GM12878 (cell line): ENCODE measurements around the gene RAB44. TPM values are rescaled to one million over a fixed set of nuclear protein-coding genes. Genes with fewer than 3 reads are reported as not detected.

ENCODE experiments used
- ATF7 ChIP-seq: fragments of 450-650 bp; IDR thresholded peaks from 2 replicates; pipeline ENCODE4 v1.6.1; 2016; ENCODE audit warnings: low read depth, mild to moderate bottlenecking
- BACH1 ChIP-seq: fragments of 450-650 bp; IDR thresholded peaks from 2 replicates; pipeline ENCODE4 v1.6.1; 2017; ENCODE audit warnings: mild to moderate bottlenecking, borderline replicate concordance
- CREM ChIP-seq: IDR thresholded peaks from 2 replicates; pipeline ENCODE4 v1.6.1; 2014; ENCODE audit warnings: antibody characterized with exemption, low read depth
- EP300 ChIP-seq, 2 experiments: fragments of 150-350 bp in 1 of 2; IDR thresholded peaks; 2 replicates each; pipeline ENCODE4 v1.6.1; 2011 to 2012; ENCODE audit warnings: low read depth in 2 of 2, low read length in 2 of 2, borderline replicate concordance in 1 of 2, improper control_type of control experiment in 1 of 2, inconsistent platforms in 1 of 2; ENCODE audit not compliant: control insufficient read depth in 1 of 2
- ETV6 ChIP-seq, 2 experiments: fragments of 450-650 bp in 1 of 2; IDR thresholded peaks in 1 of 2; conservative IDR thresholded peaks in 1 of 2; 2 replicates each; pipeline ENCODE4 v1.6.1; 2014; ENCODE audit warnings: antibody characterized with exemption in 1 of 2, borderline replicate concordance in 1 of 2, low read depth in 1 of 2, mild to moderate bottlenecking in 1 of 2, moderate library complexity in 1 of 2
- FOXM1 ChIP-seq: IDR thresholded peaks from 2 replicates; pipeline ENCODE4 v1.6.1; 2012; ENCODE audit warnings: low read depth, mild to moderate bottlenecking, inconsistent platforms, low read length, moderate library complexity
- GATAD2B ChIP-seq: fragments of 450-650 bp; conservative IDR thresholded peaks from 2 replicates; pipeline ENCODE4 v1.6.1; 2017; ENCODE audit warnings: low read depth, mild to moderate bottlenecking, moderate library complexity
- HDGF ChIP-seq: fragments of 450-650 bp; IDR thresholded peaks from 2 replicates; pipeline ENCODE4 v1.6.1; 2016; ENCODE audit warnings: antibody characterized with exemption
- IKZF2 ChIP-seq, 2 experiments: fragments of 450-650 bp; IDR thresholded peaks; 2 replicates each; pipeline ENCODE4 v1.6.1; 2017; ENCODE audit warnings: mild to moderate bottlenecking in 2 of 2, moderate library complexity in 2 of 2
- IRF5 ChIP-seq: fragments of 450-650 bp; IDR thresholded peaks from 2 replicates; pipeline ENCODE4 v1.6.1; 2017; ENCODE audit warnings: borderline replicate concordance
- KAT2A ChIP-seq: conservative IDR thresholded peaks from 2 replicates; pipeline ENCODE4 v1.6.1; 2011; ENCODE audit warnings: low read depth, low read length; ENCODE audit not compliant: control insufficient read depth
- MXI1 ChIP-seq: fragments of 150-350 bp; IDR thresholded peaks from 2 replicates; pipeline ENCODE4 v1.6.1; 2011; ENCODE audit warnings: low read depth, mild to moderate bottlenecking, inconsistent platforms, low read length, improper control_type of control experiment
- MYB ChIP-seq: fragments of 150-350 bp; IDR thresholded peaks from 2 replicates; pipeline ENCODE4 v1.6.1; 2014; ENCODE audit warnings: mild to moderate bottlenecking, low read depth, low read length, borderline replicate concordance
- NR2C1 ChIP-seq: fragments of 450-650 bp; IDR thresholded peaks from 2 replicates; pipeline ENCODE4 v1.6.1; 2017; ENCODE audit warnings: antibody characterized with exemption, mild to moderate bottlenecking, moderate library complexity
- NR2F1 ChIP-seq: fragments of 450-650 bp; conservative IDR thresholded peaks from 2 replicates; pipeline ENCODE4 v1.6.1; 2017; ENCODE audit warnings: mild to moderate bottlenecking
- PAX5 ChIP-seq: IDR thresholded peaks from 2 replicates; pipeline ENCODE4 v1.6.1; 2011; ENCODE audit warnings: low read depth, low read length, borderline replicate concordance
- PBX3 ChIP-seq: IDR thresholded peaks from 2 replicates; pipeline ENCODE4 v1.6.1; 2011; ENCODE audit warnings: mild to moderate bottlenecking, low read depth, low read length, moderate library complexity; ENCODE audit not compliant: insufficient replicate concordance
- PKNOX1 ChIP-seq: fragments of 450-650 bp; IDR thresholded peaks from 2 replicates; pipeline ENCODE4 v1.6.1; 2016; ENCODE audit warnings: mild to moderate bottlenecking
- RELB ChIP-seq: fragments of 450-650 bp; IDR thresholded peaks from 2 replicates; pipeline ENCODE4 v1.6.1; 2017; ENCODE audit warnings: low read depth, mild to moderate bottlenecking, moderate library complexity
- RUNX3 ChIP-seq: IDR thresholded peaks from 2 replicates; pipeline ENCODE4 v1.6.1; 2012; ENCODE audit warnings: low read length, inconsistent platforms
- SIX5 ChIP-seq: IDR thresholded peaks from 2 replicates; pipeline ENCODE4 v1.6.1; 2011; ENCODE audit warnings: mild to moderate bottlenecking, low read depth, low read length, moderate library complexity; ENCODE audit not compliant: severe bottlenecking
- SMARCA5 ChIP-seq: fragments of 450-650 bp; IDR thresholded peaks from 2 replicates; pipeline ENCODE4 v1.6.1; 2017; ENCODE audit warnings: mild to moderate bottlenecking
- SP1 ChIP-seq: IDR thresholded peaks from one replicate; pipeline ENCODE4 v1.6.1; 2011; ENCODE audit warnings: low read depth, low read length
- SREBF2 ChIP-seq: IDR thresholded peaks from 2 replicates; pipeline ENCODE4 v1.6.1; 2012; ENCODE audit warnings: mild to moderate bottlenecking, low read length
- TBL1XR1 ChIP-seq: IDR thresholded peaks from 2 replicates; pipeline ENCODE4 v1.6.1; 2012; ENCODE audit warnings: low read depth, low read length, improper control_type of control experiment
- TCF12 ChIP-seq: IDR thresholded peaks from 2 replicates; pipeline ENCODE4 v1.6.1; 2011; ENCODE audit warnings: low read depth, mild to moderate bottlenecking, low read length
- ZZZ3 ChIP-seq: IDR thresholded peaks from 2 replicates; pipeline ENCODE4 v1.6.1; 2011; ENCODE audit warnings: low read depth; ENCODE audit not compliant: control insufficient read depth, insufficient read length
- polyA plus RNA-seq, 11 experiments: library from polyadenylated mRNA; depleted of rRNA in 4 of 11; unstranded in 6 of 11; stranded (reverse) in 5 of 11; fragments of >200 nt; fragmentation: Nextera tagmentation in 4 of 11; fragmentation: Illumina TruSeq in 1 of 11; extraction: Ambion mirVana in 4 of 11; extraction: Trizol in 1 of 11; gene quantifications; 1 replicate in 1 of 11; 2 replicates in 10 of 11; pipeline versions ENCODE4 v1.2.1 to v1.2.3, GENCODE V29; 2011 to 2016; ENCODE audit warnings: inconsistent platforms in 2 of 11, missing spikeins in 2 of 11, low read depth in 1 of 11
- total RNA-seq, 4 experiments: library from RNA; depleted of rRNA in 3 of 4; stranded (reverse); fragments of >200 nt in 3 of 4; fragmentation: Illumina TruSeq in 1 of 4; extraction: Trizol in 1 of 4; gene quantifications; 2 replicates each; pipeline versions ENCODE4 v1.2.1 to v1.2.3, GENCODE V29; 2013 to 2021

Gene RAB44
- total and polyA plus RNA-seq, 10 of the 15 experiments (the other 5 are each of a cell fraction or from before 2014, with no cell fraction given): 0.01 to 0.08 (median 0.05) TPM; not detected in 2

- TF ChIP-seq RUNX3: peak; percentile 74
- TF ChIP-seq TBL1XR1: peak; percentile 42; the same call in 1 of the 2 replicates
- TF ChIP-seq IKZF2 (IDR thresholded peaks at IDR 0.05): peak; percentile 86 to 93
- peak; percentile 42; the same call in 1 of the 2 replicates for TF ChIP-seq CREM
- peak; percentile 2 for TF ChIP-seq PBX3
- TF ChIP-seq MYB: no peak
- peak; percentile 35; the same call in 1 of the 2 replicates for TF ChIP-seq NR2C1
- peak in 1 of 2 experiments; percentile 79; a peak in 2 of 4 replicates for TF ChIP-seq ETV6 (conservative IDR thresholded peaks at IDR 0.05 in 1 of 2, IDR thresholded peaks at IDR 0.05 in 1 of 2; ENCODE audit: borderline replicate concordance in 1 of 2, low read depth in 1 of 2)
- peak; percentile 47; the same call in 1 of the 2 replicates for TF ChIP-seq SMARCA5
- TF ChIP-seq ATF7: peak; percentile 51; the same call in 1 of the 2 replicates
- no peak for TF ChIP-seq FOXM1
- TF ChIP-seq BACH1: no peak
- no peak for TF ChIP-seq SP1
- peak; percentile 83 for TF ChIP-seq GATAD2B
- peak; percentile 95 for TF ChIP-seq NR2F1
- peak; percentile 86 for TF ChIP-seq PAX5
- TF ChIP-seq EP300 (IDR thresholded peaks at IDR 0.05; ENCODE audit: borderline replicate concordance in 1 of 2, control insufficient read depth in 1 of 2, low read depth in 2 of 2, low read length in 2 of 2): peak; percentile 54 to 62; a peak in 3 of 4 replicates
- no peak for TF ChIP-seq KAT2A
- no peak for TF ChIP-seq SREBF2
- peak; percentile 68; the same call in 1 of the 2 replicates for TF ChIP-seq PKNOX1
- no peak for TF ChIP-seq SIX5
- TF ChIP-seq ZZZ3: no peak
- no peak for TF ChIP-seq IRF5
- TF ChIP-seq HDGF: no peak
- TF ChIP-seq TCF12: no peak
- no peak for TF ChIP-seq MXI1
- peak; percentile 32; the same call in 1 of the 2 replicates for TF ChIP-seq RELB
Measured at GRCh38 chr6:36752886-36753506, 55.4 kb downstream of the RAB44 start (continued).
